HG03103 (cell line): ENCODE results near the gene DOCK10.

Source experiments
- ATAC-seq: cut with Tn5 transposase; IDR thresholded peaks from one replicate; pipeline ENCODE4 v1.9.1; 2021; ENCODE audit warnings: low read depth; ENCODE audit not compliant: unreplicated experiment

The DOCK10 gene

DNA sequence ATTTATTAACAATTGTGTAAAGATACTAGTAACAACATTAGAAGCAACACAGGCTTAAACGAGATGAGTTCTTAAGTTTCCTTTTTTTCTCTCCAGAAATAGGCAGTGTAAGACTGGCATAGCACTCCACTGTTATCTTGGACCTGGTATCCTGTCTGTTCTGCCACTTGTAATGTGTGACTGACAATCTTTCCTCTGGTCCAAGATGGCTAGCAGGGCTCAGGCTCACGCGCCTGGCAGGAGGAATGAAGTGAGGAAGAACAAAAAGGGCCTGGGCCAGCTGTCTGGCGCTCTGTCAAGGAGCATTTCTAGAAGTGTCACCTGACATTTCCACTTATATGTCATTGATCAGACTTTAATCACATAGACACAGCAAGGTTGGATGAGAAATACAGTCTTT, 294.5 kb downstream of the DOCK10 start:
- no peak for ATAC-seq

DNA sequence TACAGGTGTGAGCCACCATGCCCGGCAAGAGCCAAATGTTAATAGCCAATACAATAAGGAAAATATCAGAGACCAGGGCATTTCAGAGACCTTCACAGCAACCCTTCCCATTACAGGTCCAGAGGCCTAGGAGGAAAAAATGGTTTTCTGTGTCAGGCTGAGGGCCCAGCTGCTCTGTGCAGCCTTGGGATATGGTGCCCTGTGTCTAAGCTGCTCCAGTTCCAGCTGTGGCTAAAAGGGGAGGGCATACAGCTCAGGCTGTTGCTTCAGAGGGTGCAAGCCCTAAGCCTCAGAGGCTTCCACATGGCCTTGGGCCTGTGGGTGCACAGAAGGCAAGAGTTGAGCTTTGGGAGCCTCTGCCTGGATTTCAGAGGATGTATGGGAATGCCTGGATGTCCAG, 306.0 kb downstream of the DOCK10 start:
- no peak for ATAC-seq

DNA sequence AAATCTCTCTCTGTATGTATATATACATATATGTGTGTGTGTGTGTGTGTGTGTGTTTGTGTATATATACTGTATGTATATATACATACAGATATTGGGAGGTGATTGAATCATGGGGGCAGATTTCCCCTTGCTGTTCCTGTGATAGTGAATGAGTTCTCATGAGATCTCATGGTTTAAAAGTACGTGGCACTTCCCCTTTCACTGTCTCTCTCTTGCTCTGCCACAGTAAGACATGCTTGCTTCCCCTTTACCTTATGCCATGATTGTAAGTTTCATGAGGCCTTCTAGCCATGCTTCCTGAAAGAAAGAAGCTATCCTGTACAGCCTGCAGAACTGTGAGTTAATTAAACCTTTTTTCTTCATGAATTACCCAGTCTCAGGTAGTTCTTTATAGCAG, 307.3 kb downstream of the DOCK10 start:
- no peak for ATAC-seq

DNA sequence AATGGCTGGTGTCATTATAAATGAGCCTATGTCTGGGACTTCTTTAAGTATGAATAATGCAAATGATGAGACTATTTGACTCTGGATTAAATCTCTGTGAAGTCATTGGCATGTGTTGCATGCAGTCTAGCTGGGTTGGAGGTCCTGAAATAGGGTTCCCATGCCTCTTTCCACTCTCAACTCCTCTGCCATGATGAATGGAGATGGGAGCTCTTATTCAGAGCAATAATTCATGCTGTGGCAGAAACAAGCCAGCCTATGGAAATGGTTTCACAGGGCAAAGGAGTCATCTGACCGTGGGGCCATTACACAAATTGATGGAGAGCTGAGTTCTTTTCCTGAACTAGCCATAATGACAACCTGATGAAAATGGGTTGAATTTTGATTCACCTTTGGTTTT, 310.6 kb downstream of the DOCK10 start:
- no peak for ATAC-seq

DNA sequence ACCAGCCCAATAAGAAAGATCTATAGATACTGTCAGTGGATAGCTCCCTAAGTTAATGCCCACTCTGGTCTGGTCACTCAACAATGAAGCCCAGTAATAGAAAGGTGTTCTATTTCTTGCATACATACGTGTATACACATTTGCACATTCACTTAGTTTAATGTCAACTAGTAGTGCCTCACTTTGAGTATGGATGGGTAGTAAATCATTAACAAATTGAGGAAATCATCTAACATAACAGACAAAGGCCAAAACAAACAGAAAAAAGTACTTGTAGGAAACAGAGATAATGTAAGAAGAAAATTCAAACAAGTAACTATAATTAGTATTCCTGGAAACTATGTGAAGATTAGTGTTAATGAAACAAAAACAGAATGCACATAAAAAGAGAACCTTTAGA, 312.8 kb downstream of the DOCK10 start:
- ATAC-seq: no peak

DNA sequence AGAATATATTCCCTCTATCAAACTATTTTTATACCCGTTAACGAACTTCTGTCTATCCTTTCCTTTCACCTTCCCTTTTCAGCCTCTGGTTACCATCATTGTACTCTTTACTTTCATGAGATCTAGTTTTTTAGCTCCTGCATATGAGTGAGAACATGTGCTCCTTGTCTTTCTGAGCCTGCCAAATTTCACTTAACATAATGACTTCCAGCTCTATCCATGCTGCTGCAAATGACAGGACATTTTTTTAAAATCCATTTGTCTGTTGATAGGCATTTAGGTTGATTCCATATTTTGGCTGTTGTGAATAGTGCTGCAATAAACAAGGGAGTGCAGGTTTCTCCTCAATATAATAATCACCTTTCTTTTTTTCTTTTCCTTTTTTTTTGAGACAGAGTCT, 317.9 kb downstream of the DOCK10 start:
- ATAC-seq: no peak

DNA sequence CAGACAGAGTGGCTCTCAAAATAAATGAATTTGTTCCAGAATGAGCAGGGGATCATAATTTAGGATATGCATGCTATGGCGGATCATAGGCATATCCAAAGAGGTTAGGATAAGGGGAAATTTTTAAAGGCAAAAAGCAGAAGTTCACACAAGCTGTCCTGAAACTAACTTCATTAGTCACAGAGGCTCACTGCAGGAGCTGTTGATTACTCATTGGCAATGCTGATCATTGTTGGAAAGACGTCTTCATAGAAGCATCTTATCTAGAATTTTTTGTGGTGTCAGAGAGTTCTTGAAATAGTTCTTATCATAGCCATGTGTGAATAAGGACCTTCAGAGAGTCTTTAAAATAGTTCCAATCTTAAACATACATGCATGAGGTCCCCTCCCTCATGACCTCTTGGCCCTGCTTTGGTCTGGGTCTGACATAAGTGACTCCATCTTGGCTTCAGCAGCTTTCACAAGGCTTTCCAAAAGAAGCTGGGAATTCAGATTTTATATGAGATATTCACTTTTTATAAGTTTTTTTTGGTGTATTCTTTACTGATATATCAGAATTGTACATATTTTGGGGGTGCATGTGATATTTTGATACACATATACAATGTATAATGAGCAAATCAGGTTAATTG, 318.6 kb downstream of the DOCK10 start:
- ATAC-seq: no peak

DNA sequence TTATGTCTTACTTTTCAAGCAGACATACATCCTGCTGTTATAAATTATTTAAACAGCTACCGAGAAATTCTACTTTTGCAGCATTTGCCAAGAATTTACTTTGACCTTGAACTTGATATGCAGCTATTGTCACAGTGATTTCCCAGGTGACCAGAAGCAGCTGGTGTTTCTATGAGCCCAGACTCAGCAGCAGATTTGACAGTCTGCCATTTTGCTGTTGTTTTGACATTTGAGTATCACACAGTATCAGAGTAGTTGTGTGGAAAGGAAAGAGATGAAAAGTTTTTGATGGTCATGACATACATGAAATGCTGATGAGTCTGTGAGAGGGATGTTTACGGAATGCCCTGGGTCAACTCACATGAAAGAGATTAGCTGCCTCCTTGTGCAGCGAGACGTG, 319.5 kb downstream of the DOCK10 start:
- no peak for ATAC-seq

DNA sequence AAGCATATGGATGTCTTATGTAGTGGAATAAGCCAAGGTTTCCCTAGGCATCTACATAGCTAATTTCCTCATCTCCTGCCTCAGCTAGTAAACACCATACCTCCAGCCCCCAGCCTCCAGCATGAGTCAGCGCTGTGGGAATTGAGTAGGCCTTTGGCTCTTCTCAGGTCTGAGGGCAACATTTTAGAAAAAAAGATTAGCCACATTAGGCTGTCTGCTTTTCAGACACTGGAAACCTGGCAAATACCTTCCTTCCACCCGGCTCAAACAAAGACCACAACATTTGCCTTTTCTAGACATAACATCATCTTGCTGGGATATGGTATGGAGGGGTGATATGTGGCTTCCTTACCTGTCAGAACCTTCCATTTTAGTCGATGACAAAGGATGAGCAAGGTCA, 320.0 kb downstream of the DOCK10 start:
- no peak for ATAC-seq

DNA sequence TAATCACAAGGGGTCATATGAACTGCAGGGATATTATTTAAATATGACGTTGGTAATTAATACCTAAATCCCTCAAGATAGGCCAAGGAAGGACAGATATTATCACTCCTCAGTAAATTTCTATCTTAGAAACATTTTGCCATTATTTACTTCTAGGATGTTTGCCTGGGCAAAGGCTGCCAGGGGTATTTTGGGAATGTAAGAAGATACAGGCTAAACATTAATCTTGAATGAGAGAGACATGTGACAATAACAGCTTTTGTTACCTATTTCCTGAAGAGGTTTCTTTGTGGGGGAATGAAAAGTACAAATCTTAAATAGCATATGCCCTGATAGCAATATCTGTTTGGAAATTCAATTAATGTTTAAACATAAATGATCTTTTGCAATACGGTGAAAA, 325.3 kb downstream of the DOCK10 start:
- no peak for ATAC-seq

DNA sequence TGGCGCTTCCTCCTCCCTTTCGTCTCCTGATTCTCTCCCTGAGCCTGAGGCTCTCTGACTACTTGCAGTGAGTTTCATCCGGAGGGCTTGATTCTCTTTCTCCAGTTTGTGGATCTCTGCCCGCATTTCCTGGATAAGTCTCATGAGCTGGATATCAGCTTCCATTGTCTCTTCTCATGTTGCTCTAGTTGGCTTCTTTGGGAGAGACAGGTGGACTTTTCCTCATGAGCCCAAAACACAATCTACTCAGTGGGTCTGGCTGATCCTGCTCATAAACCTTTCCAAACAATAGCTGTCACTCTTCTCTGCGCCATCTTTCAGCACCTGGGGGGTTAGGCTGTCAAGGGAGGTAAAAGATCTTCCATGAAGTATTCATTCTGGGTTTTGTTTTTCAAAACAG, 326.1 kb downstream of the DOCK10 start, which contains the start of gene CCDC195:
Gene CCDC195 (minus strand): TSS at position 165 of the 400 bp plus-strand sequence. CDS start 0 bp downstream, at position 165.
- ATAC-seq: no peak
